CD4-positive, alpha-beta T cell treated with Interleukin-10 for 1 hour (primary cell): Measurements from ENCODE around the gene SLC10A1.

ENCODE experiments used
- DNase-seq: peaks from one replicate; pipeline ENCODE4 v3.0.0-alpha.2; 2020

SLC10A1 gene

GRCh38 chr14:69808919-69809808 lies 12.1 kb upstream of the SLC10A1 start:
- DNase-seq: no peak

GRCh38 chr14:69807192-69807591 lies 10.2 kb upstream of the SLC10A1 start:
- DNase-seq: no peak

- DNase-seq: no peak
Measured at GRCh38 chr14:69804902-69805301, 7.9 kb upstream of the SLC10A1 start.

- DNase-seq: no peak
Measured at GRCh38 chr14:69803753-69804152, 6.7 kb upstream of the SLC10A1 start.

- no peak for DNase-seq
Measured at GRCh38 chr14:69798339-69798735, 1.3 kb upstream of the SLC10A1 start.

GRCh38 chr14:69797573-69798338 lies 715 bp upstream of the SLC10A1 start:
- DNase-seq: no peak

GRCh38 chr14:69795691-69796090 lies 1.4 kb downstream of the SLC10A1 start:
- DNase-seq: no peak

- no peak for DNase-seq
Measured at GRCh38 chr14:69794791-69795190, 2.2 kb downstream of the SLC10A1 start.

GRCh38 chr14:69792887-69793421 lies 4.1 kb downstream of the SLC10A1 start:
- no peak for DNase-seq

- no peak for DNase-seq
Measured at GRCh38 chr14:69789118-69789640, 7.9 kb downstream of the SLC10A1 start.

GRCh38 chr14:69786603-69787002 lies 10.4 kb downstream of the SLC10A1 start:
- DNase-seq: no peak

- no peak for DNase-seq
Measured at GRCh38 chr14:69784942-69785341, 12.1 kb downstream of the SLC10A1 start.

GRCh38 chr14:69780952-69781351 lies 16.1 kb downstream of the SLC10A1 start:
- DNase-seq: no peak

- DNase-seq: no peak
Measured at GRCh38 chr14:69780092-69780491, 16.9 kb downstream of the SLC10A1 start.

GRCh38 chr14:69779088-69779487 lies 18.0 kb downstream of the SLC10A1 start:
- DNase-seq: no peak

GRCh38 chr14:69776875-69777453 lies 20.1 kb downstream of the SLC10A1 start:
- DNase-seq: no peak

- no peak for DNase-seq
Measured at GRCh38 chr14:69775012-69775411, 22.0 kb downstream of the SLC10A1 start.

GRCh38 chr14:69773571-69774276 lies 23.3 kb downstream of the SLC10A1 start:
- no peak for DNase-seq

- DNase-seq: no peak
Measured at GRCh38 chr14:69772082-69773017, 24.7 kb downstream of the SLC10A1 start.

GRCh38 chr14:69771136-69771535 lies 25.9 kb downstream of the SLC10A1 start:
- DNase-seq: no peak

GRCh38 chr14:69770559-69770958 lies 26.5 kb downstream of the SLC10A1 start:
- no peak for DNase-seq
